Ectodermal cell (in vitro differentiated cells): ENCODE measurements around the gene CD36.
"Not testable (repeated sequence)": the region's sequence is repeated elsewhere in the genome, so short reads cannot be mapped to it uniquely, and the experiment has no call there.

Experiments
- H3K27ac ChIP-seq: 2 replicates; pipeline ENCODE4 v1.7.0; 2013; ENCODE audit warnings: mild to moderate bottlenecking, low read depth, low read length; ENCODE audit not compliant: insufficient read depth, poor library complexity, severe bottlenecking
- H3K27me3 ChIP-seq: 2 replicates; pipeline ENCODE4 v1.7.0; 2013; ENCODE audit warnings: mild to moderate bottlenecking, low read length; ENCODE audit not compliant: insufficient read depth, control insufficient read depth, poor library complexity, severe bottlenecking
- H3K36me3 ChIP-seq: one replicate; pipeline ENCODE4 v1.7.0; 2013; ENCODE audit warnings: low read length; ENCODE audit not compliant: control insufficient read depth, insufficient read depth
- H3K4me1 ChIP-seq: one replicate; pipeline ENCODE4 v1.7.0; 2013; ENCODE audit warnings: low read length; ENCODE audit not compliant: control insufficient read depth, insufficient read depth
- H3K4me3 ChIP-seq: 2 replicates; pipeline ENCODE4 v1.7.0; 2013; ENCODE audit warnings: low read depth, low read length, control low read depth; ENCODE audit not compliant: insufficient read depth
- H3K9me3 ChIP-seq: 2 replicates; pipeline ENCODE4 v1.7.0; 2013; ENCODE audit warnings: mild to moderate bottlenecking, low read length, moderate library complexity; ENCODE audit not compliant: control insufficient read depth
- WGBS, 2 experiments: methylation state at CpG; one replicate each; pipeline ENCODE4 v1.1.7; 2013; ENCODE audit warnings: missing lambda C conversion rate in 2 of 2; 5-methylcytosine and 5-hydroxymethylcytosine counted together

Gene CD36

GRCh38 chr7:80662252-80662651, 23.8 kb downstream of the CD36 start:
- Histone ChIP-seq H3K9me3 (no peaks in the 10 kb centered on the region), H3K4me3 (no peak overlapping the region), H3K27ac (no peak overlapping the region), H3K36me3 (no peaks in the 10 kb centered on the region), H3K4me1 (no peaks in the 10 kb centered on the region), H3K27me3 (no peaks in the 10 kb centered on the region)
- WGBS, 2 experiments, result 93 to 95% methylated on average over 13 of the region's 13 CpGs

GRCh38 chr7:80665526-80665925, 27.1 kb downstream of the CD36 start:
- H3K9me3 ChIP-seq, result no peaks in the 10 kb centered on the region
- no peaks in the 10 kb centered on the region for H3K4me1 ChIP-seq
- 100% methylated on average over 2 of the region's 2 CpGs; no CpG with 5 or more reads in 1 of the 2 experiments for WGBS, 2 experiments
- no peak overlapping the region for H3K27ac ChIP-seq
- H3K27me3 ChIP-seq, result no peaks in the 10 kb centered on the region
- H3K4me3 ChIP-seq, result no peak overlapping the region
- H3K36me3 ChIP-seq, result no peaks in the 10 kb centered on the region

GRCh38 chr7:80666376-80666775, 27.9 kb downstream of the CD36 start:
- Histone ChIP-seq H3K4me3 (no peak overlapping the region), H3K9me3 (no peaks in the 10 kb centered on the region), H3K4me1 (no peaks in the 10 kb centered on the region), H3K36me3 (no peaks in the 10 kb centered on the region), H3K27ac (no peak overlapping the region), H3K27me3 (no peaks in the 10 kb centered on the region)
- WGBS, 2 experiments, result no CpG with 5 or more reads among the region's 2 CpGs

- H3K27me3 ChIP-seq, H3K36me3 ChIP-seq, H3K9me3 ChIP-seq, H3K4me3 ChIP-seq, H3K4me1 ChIP-seq, H3K27ac ChIP-seq: not testable (repeated sequence)
- WGBS, 2 experiments, result 70 to 78% methylated on average over 6 of the region's 6 CpGs
Measured at GRCh38 chr7:80669367-80669766, 30.9 kb downstream of the CD36 start.

- Histone ChIP-seq H3K4me1 (no peaks in the 10 kb centered on the region), H3K9me3 (no peaks in the 10 kb centered on the region)
- no CpG with 5 or more reads among the region's 1 CpG for WGBS, 2 experiments
Measured at GRCh38 chr7:80671744-80672143, 33.3 kb downstream of the CD36 start.

GRCh38 chr7:80675090-80675489, 36.6 kb downstream of the CD36 start:
- H3K4me1 ChIP-seq, result no peaks in the 10 kb centered on the region
- H3K36me3 ChIP-seq, result no peaks in the 10 kb centered on the region
- WGBS, 2 experiments, result 93% methylated on average over 1 of the region's 1 CpG; no CpG with 5 or more reads in 1 of the 2 experiments

More at GRCh38 chr7:80671744-80672143, 33.3 kb downstream of the CD36 start:
- no peaks in the 10 kb centered on the region for H3K36me3 ChIP-seq
- H3K4me3 ChIP-seq, result no peak overlapping the region
- no peaks in the 10 kb centered on the region for H3K27me3 ChIP-seq
- no peak overlapping the region for H3K27ac ChIP-seq

GRCh38 chr7:80676404-80676803, 38.0 kb downstream of the CD36 start:
- Histone ChIP-seq H3K27ac (no peak overlapping the region), H3K9me3 (no peaks in the 10 kb centered on the region), H3K27me3 (no peaks in the 10 kb centered on the region), H3K36me3 (no peaks in the 10 kb centered on the region), H3K4me1 (no peaks in the 10 kb centered on the region), H3K4me3 (no peak overlapping the region)
- WGBS, 2 experiments, result 95 to 100% methylated on average over 2 of the region's 2 CpGs

More at GRCh38 chr7:80675090-80675489, 36.6 kb downstream of the CD36 start:
- Histone ChIP-seq H3K27me3 (no peaks in the 10 kb centered on the region), H3K9me3 (no peaks in the 10 kb centered on the region), H3K27ac (no peak overlapping the region), H3K4me3 (no peak overlapping the region)

GRCh38 chr7:80677629-80678028, 39.2 kb downstream of the CD36 start:
- H3K4me1 ChIP-seq, result no peaks in the 10 kb centered on the region
- no peak overlapping the region for H3K27ac ChIP-seq
- 100% methylated on average over 1 of the region's 1 CpG for WGBS, 2 experiments
- H3K9me3 ChIP-seq, result no peaks in the 10 kb centered on the region
- no peak overlapping the region for H3K4me3 ChIP-seq
- H3K27me3 ChIP-seq, result no peaks in the 10 kb centered on the region
- no peaks in the 10 kb centered on the region for H3K36me3 ChIP-seq

GRCh38 chr7:80678707-80679106, 40.3 kb downstream of the CD36 start:
- WGBS, 2 experiments, result 93 to 96% methylated on average over 7 to 8 of the region's 8 CpGs

GRCh38 chr7:80679921-80680907, 41.8 kb downstream of the CD36 start:
- Histone ChIP-seq H3K36me3 (no peaks in the 10 kb centered on the region), H3K9me3 (no peaks in the 10 kb centered on the region), H3K4me3 (no peak overlapping the region), H3K27ac (no peak overlapping the region), H3K27me3 (no peaks in the 10 kb centered on the region), H3K4me1 (no peaks in the 10 kb centered on the region)
- WGBS, 2 experiments, result 81 to 82% methylated on average over 10 of the region's 10 CpGs

More at GRCh38 chr7:80678707-80679106, 40.3 kb downstream of the CD36 start:
- H3K27ac ChIP-seq, result no peak overlapping the region
- H3K4me1 ChIP-seq, result no peaks in the 10 kb centered on the region
- H3K4me3 ChIP-seq, result no peak overlapping the region
- no peaks in the 10 kb centered on the region for H3K9me3 ChIP-seq
- H3K27me3 ChIP-seq, result no peaks in the 10 kb centered on the region
- no peaks in the 10 kb centered on the region for H3K36me3 ChIP-seq
